ENCODE results near the gene MADCAM1.

- no peak for TF ChIP-seq GLIS3 (CRISPR knock-in tag; IDR thresholded peaks at IDR 0.05)
- no peak for TF ChIP-seq SNAI2 (CRISPR knock-in tag; IDR thresholded peaks at IDR 0.05)
- TF ChIP-seq ZNF8 (CRISPR knock-in tag; IDR thresholded peaks at IDR 0.05), result no peak
- TF ChIP-seq CREB5 (CRISPR knock-in tag; IDR thresholded peaks at IDR 0.05; ENCODE audit: low read depth), result no peak
- TF ChIP-seq PATZ1 (CRISPR knock-in tag; IDR thresholded peaks at IDR 0.05; ENCODE audit: borderline replicate concordance), result no peak
- TF ChIP-seq CSRNP3 (CRISPR knock-in tag; IDR thresholded peaks at IDR 0.05), result no peak
- TF ChIP-seq RARB (CRISPR knock-in tag; IDR thresholded peaks at IDR 0.05), result no peak
- TF ChIP-seq CSDC2 (CRISPR knock-in tag; IDR thresholded peaks at IDR 0.05), result no peak
- TF ChIP-seq TOX (CRISPR knock-in tag; IDR thresholded peaks at IDR 0.05; ENCODE audit: borderline replicate concordance), result no peak
- no peak for TF ChIP-seq TSHZ2 (CRISPR knock-in tag; IDR thresholded peaks at IDR 0.05)
- TF ChIP-seq ESRRG (CRISPR knock-in tag; IDR thresholded peaks at IDR 0.05), result no peak
- no peak for TF ChIP-seq ARNTL (CRISPR knock-in tag; IDR thresholded peaks at IDR 0.05; ENCODE audit: borderline replicate concordance, low read depth)
These were observed 12.2 kb downstream of the MADCAM1 start for GRCh38 chr19:508204-509150.
